GM21619 (cell line): ENCODE data around the gene PDGFB.

Experiments used
- ATAC-seq: cut with Tn5 transposase; IDR thresholded peaks from one replicate; pipeline ENCODE4 v1.9.1; 2021; ENCODE audit not compliant: unreplicated experiment

The PDGFB gene

DNA sequence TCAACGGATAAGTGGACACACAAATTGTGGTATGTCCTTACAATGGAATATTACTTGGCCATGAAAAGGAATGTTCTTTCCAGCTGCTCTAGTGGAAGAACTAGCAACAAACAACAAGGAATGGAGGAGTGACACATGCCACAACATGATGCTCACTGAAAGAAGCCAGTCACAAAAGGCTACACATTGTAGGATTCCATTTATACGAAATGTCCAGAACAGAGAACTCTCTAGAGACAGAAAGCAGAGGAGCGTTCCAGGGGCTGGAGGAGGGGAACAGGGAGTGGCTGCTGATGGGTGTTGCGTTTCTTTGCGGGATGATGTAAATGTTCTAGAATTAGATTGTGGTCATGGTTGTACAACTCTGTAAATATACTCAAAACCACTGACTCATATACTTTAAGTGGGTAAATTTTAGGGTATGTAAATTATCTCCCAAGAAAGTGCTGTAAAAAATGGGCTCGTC is 32.4 kb upstream of the PDGFB start:
- ATAC-seq: no peak

DNA sequence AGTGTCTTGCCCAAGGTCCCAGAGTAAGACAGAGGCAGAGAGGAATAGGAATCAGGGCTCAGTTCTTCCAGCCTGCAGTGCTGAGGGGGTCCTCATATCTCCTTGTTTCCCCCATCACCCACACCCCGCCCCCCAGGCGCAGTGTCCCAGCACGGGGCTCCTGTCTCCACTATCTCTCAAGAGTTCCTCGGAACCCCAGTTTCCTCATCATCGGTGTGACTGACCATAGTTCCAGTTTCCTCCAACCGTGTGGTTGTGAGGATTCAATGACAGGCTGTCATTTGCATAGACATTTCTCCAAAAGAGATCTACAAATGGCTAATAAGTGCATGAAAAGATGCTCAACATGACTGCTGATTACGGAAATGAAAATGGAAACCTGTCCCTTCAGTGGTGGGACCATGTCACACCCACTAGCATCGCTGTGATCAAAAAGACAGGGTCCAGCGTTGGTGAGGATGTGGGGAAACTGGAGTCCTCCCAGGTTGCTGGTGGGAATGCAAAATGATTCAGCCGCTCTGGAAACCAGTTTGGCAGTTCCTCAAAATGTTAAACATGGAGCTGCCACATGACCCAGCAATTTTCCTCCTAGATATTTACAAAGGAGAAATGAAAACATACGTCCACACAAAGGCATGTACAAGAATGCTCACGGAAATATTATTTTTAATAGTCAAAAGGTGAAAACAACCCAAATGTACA is 31.8 kb upstream of the PDGFB start:
- ATAC-seq: no peak

- no peak for ATAC-seq
These were observed 31.1 kb upstream of the PDGFB start for GRCh38 chr22:39275814-39276439.

- no peak for ATAC-seq
These were observed 29.4 kb upstream of the PDGFB start for GRCh38 chr22:39273950-39274887.

GRCh38 chr22:39270792-39271191 is 26.0 kb upstream of the PDGFB start:
- no peak for ATAC-seq

- ATAC-seq: no peak
These were observed 25.5 kb upstream of the PDGFB start for GRCh38 chr22:39270280-39270679.

GRCh38 chr22:39269095-39269790 is 24.5 kb upstream of the PDGFB start:
- no peak for ATAC-seq

GRCh38 chr22:39268645-39269044 is 23.9 kb upstream of the PDGFB start:
- ATAC-seq: no peak

DNA sequence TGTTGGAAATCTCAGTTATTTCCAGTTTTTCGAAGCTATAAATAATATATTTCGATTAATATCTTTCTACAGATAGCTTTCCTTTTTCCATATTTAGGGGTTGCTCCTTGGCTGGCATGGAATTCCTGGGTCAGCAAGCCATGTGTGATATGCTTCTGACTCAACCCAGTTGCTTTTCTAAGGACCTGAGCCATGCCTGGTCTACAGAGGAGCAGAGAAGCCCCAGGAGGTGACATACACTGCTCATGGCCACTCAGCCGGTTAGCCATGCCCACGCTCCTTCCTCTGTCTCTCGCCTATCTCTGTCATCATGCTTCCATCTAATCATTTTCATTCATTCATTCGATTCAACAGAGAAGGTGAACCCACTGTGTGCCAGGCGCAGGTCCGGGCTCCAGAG is 23.2 kb upstream of the PDGFB start:
- ATAC-seq: no peak

GRCh38 chr22:39266398-39267030 is 21.7 kb upstream of the PDGFB start:
- ATAC-seq: peak; percentile 75

- ATAC-seq: no peak
These were observed 20.5 kb upstream of the PDGFB start for GRCh38 chr22:39265143-39265886.

GRCh38 chr22:39264349-39265038 is 19.7 kb upstream of the PDGFB start:
- no peak for ATAC-seq

DNA sequence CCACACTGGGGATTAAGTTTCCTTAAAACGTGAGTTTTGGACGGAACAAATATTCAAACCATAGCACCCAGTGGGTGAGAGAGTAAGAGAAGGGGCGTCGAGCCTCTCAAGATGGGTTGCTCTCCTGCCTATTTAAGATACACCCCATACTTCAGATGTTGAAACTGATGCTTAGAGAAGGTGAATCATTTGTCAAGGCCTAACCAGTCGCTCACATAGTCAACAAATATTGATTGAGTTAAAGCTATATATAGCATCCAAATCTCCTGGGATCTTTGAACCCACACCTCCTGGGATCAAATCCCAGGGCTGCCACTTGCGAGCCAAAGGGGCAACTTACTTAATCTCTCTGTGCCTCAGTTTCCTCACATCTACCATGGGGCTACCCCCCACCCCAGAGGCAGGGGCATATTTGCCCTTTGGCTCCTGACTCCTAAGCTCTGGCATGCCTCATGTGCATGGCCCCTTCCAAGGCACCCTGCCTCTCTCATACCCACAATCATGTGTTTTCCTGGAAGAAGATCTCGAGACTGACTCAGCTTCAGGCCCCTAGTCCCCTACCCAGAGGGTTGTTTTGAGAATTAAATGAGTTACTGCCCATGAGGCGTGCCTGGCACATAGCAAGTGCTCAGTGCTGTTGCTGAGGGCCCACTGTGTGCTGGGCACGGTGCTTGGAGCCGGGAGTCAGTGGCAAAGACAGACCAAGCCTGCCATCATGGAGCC is 19.0 kb upstream of the PDGFB start:
- ATAC-seq: no peak

DNA sequence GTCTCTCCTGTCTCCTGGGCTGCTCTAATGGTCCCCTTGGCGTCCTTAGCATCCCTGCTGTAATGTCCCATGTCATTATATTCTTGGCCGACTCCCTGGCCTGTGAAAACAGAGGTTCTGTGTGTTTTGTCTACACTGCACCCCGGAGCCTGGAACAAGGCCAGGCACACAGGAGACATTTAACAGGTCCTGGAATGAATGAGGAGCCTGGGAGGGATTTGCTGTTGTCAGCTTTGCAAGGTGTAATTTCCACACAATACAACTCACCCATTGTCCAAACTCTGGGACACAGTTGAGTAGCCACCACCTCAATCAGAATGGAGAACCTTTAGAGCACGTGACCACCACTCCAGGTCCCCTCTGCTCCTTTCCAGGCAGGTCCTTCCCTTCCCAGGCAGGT is 14.9 kb upstream of the PDGFB start:
- ATAC-seq: no peak

DNA sequence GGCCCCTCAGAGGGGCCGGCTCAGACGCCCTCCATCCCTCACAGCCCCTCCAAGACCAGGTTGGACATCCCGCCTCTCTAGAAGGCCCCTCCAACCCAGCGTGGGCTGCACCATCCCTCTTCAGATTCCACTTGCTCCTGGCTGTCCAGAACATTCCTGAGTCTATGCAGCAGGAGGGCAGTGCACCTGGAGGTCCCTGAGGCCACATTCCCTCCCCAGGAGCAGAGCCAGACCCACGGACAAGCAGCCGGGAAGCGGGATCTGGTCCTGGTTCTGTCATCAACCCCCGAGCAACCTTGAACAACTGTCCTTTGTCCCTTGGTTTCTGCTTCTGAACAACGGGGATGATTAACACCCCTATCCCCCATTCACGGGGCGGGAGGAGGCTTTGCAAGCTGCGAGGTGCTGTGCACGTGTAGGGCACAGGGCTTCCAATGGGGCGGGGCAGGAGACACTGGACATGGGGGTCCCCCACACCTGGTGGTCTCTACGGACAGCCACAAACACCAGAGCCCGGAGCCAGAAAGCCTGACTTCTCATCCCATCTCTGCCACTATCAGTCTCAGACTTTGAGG is 13.2 kb upstream of the PDGFB start:
- no peak for ATAC-seq

DNA sequence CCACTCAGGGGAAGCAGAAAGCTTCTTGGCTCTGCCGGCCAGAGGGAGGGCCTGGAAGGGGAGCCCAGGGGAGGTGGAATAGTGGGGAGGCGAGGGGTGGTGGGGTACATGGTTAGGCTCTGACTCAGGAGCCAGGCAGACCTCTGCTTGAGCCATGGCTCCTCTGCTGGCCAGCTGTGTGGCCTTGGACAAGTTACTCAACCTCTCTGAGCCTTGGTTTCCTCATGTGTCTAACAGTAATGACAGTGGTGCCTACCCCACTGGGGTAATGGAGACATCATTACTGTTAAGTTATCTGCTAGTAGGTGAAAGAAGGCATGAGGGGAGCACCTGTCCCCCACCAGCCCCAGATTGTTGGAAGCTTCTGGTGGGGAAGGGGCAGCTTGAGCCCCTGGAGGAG is 12.2 kb upstream of the PDGFB start:
- no peak for ATAC-seq

GRCh38 chr22:39256186-39256552 is 11.4 kb upstream of the PDGFB start:
- ATAC-seq: no peak

DNA sequence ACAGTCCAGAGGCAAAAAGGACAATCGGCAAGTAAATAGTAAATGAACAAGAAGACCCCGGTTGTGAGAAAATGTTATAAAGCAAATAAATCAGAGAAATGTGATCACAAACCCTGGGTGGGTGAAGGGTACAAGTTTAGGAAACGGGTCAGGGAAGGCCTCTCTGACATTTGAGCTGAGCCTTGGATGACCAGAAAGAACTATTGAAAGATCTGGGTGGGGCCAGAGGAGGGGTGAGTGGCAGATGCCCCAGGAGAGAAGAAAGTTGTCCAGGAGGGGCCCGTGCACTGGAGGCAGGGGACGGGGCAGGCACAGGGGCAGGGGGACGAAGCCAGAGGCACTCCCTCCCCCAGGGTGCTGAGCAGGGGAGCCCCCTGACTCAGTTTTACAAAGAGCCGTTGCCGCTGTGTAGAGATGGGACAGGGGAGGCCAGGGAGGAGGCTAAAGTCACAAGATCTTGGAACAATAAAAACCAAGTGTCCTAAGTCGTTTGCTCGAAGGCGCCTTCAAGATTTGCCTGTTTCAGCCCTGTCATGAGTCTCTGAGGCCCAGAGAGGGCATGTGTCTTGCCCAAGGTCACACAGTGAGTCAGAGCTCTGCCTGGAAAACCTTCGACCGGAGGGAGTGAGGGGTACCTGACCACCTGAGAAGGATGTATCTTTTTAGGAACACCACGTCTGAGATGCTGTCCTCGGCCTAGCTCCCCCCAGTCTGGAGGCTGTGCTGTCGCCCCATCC is 10.8 kb upstream of the PDGFB start:
- ATAC-seq: no peak
